ENCODE results near the gene CISD3.
"Not testable (repeated sequence)": the region's sequence is repeated elsewhere in the genome, so short reads cannot be mapped to it uniquely, and the experiment has no call there.

Gene CISD3

GRCh38 chr17:38720941-38721340 lies 9.2 kb upstream of the CISD3 start:
- intact Hi-C loops (cut with DNase I), result no loop called here
- DNase-seq, result no peak

- intact Hi-C loops (cut with DNase I), result no loop called here
- DNase-seq, result no peak
These were observed 8.3 kb upstream of the CISD3 start for GRCh38 chr17:38721802-38722201.

DNA sequence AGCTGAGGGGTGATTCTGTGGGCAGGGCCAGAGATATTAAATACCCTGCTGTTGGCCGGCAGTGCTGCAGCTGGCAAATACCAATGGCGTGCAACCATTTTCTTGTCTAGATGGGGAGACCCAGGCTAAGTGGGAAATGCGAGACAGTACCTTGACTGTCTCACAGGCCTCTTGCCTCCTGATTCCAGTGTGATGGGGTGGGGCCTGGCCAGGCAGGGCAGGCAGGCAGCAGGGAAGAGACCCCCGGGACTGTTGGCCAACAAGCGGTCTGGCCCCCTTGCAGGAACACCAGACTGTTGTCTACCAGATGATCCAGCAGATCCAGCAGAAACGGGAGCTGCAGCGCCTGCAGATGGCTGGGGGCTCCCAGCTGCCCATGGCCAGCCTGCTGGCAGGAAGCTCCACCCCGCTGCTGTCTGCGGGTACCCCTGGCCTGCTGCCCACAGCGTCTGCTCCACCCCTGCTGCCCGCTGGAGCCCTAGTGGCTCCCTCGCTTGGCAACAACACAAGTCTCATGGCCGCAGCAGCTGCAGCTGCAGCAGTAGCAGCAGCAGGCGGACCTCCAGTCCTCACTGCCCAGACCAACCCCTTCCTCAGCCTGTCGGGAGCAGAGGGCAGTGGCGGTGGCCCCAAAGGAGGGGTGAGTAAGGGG lies 5.7 kb upstream of the CISD3 start:
- intact Hi-C loops (cut with DNase I), result no loop called here
- peak; percentile 82 to 96 (median 92) for DNase-seq

DNA sequence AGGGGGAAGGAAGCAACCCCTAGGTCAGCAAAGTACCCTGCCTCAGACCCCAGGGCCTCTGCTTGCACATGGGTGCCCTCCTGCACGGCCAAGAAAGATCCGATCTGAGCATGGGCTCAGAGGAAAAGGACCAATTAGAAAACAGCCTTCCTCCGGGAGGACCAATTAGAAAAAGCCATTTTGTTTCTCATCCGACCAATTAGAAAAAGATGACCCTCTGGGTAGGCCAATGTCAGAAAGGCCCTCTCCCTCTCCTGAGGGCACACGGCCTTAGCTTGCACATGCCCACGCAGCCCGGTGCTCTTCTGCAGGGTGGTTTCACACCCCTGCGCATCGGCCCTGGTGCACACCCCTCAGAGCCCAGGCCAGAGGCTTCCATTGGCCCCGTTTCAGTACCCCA lies 5.1 kb upstream of the CISD3 start:
- peak in 2 of 42 donors; percentile 51 to 71 for DNase-seq

GRCh38 chr17:38726145-38726544 lies 4.0 kb upstream of the CISD3 start:
- intact Hi-C loops (cut with DNase I); DNase-seq: not testable (repeated sequence)

More for the DNA sequence above, 5.1 kb upstream of the CISD3 start:
- intact Hi-C loops (cut with DNase I), result no loop called here

DNA sequence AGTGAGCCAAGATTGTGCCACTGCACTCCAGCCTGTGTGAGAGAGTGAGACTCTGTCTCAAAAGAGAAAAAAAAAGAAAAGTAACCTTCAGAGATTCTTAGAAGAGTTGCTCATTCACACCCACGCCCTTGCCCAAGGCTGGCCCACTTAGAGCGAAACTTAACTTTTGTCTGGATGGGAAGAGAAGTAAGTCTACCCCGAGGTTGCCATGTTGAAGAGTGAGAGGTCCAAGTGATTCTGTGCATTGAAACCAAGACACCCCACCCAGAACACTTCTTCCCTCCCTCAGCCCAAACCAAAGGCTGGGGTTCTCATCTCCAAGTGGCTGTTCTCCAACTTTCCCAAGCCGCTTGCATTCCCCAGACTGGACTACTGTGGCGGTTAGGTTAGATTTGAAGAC lies 2.4 kb upstream of the CISD3 start:
- no peak for DNase-seq
- intact Hi-C loops (cut with DNase I), result no loop called here

DNA sequence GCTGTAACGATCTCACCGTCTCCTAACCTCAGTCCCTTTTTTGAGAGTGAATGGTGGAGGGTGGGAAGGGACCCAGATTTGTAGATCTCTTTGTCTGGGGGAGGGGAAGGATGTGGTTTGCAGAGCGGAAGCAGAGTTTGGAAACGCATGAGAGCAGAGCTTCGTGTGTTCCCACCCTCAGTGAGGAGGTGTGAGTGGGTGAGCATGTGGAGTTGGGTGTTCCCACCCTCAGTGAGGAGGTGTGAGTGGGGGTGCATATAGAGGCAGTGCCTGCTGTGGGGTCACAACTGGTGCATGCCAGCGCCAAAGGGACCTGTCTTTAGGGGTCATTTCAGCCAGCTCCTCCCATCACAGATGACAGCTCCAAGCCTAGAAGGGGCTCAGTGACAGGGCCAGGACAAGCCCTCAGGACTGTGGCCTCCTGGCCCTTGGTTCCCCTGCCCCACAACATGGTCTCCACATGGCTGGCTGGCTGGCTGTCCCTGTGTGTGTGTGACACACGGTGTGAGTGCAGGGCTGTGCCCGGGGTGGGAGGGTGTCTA lies 1.8 kb upstream of the CISD3 start:
- intact Hi-C loops (cut with DNase I), result no loop called here
- DNase-seq, result peak in 1 of 42 donors; percentile 36

GRCh38 chr17:38729368-38729885 lies 714 bp upstream of the CISD3 start:
- intact Hi-C loops (cut with DNase I), result no loop called here
- no peak for DNase-seq

DNA sequence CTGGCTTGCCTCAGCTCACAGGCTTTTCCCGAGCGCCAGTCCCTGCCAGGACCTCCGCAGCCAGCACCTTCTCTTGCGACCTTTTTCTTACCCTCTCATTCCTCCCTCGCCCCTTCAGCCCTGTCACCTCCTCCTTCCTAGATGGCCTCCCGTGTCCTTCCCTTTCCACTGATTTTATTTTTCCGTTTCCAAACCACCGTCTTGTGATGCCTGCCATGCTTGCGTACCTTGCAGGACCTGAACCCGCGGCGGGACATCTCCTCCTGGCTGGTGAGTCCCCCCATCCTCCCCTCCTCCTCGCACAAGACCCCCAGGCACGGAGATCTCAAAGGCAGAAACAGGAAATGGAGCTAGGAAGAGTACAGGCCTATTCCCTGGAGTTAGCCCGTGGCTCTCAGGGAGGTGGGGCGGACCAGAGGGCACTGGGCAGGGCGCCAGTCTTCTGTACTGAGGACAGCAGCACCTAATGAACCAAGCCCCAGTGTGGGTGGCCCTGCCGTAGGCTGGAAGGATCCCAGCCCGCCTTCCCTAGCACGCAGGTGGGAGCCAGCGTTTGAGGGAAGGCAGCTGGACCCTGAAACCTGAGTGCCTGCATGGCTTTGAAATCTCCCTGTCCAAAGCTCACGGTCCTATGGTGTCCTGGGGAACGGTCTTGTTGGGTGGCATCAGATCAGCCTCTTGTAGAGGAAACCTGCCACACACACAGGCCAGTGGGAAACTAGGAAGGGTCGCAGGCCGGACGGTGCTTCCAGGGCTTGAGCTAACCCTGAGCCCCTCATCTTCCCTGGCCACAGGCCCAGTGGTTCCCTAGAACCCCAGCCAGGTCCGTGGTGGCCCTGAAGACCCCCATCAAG lies 612 bp downstream of the CISD3 start:
- intact Hi-C loops (cut with DNase I), result loop anchor here (10.0 kb wide), 1 partner anchor 176 kb away; no protein-coding TSS in a partner anchor
- DNase-seq, result peak in 30 of 42 donors; percentile 32 to 74 (median 54)

DNA sequence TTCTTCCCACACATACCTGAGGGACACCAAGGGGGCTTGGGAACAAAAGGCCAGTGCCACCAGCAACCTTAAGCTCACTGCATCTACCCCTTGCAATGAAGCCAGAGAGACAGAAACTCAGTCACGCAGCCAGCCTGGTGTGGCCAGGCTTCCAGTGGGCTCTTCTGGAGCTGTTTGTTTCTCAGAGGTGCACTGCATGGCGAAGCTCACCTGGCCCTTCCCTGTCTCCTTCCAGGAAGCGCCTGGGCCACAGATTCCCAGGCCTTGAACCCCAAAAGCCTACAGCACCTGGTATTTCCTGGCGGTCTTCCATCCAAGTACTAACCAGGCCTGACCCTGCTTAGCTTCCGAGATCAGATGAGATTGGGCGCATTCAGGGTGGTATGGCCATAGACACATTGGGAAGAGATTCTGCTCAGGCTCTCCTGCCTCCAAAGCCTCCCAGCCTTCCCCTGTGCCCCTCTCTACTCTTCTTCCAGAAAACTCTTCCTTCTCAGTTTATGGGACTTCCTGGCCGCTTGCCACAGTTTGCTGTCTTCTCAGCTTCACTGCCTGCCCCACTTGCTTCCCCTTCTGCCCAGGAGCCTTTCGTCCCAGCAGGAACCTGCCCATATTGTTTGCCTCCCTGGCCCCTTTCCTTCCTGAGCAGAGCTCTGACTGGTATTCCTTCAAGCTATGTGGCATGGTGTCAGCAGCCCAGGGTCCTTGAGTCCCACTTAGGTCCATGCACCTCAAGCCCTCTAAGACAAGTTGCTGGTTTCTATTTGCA lies 1.6 kb downstream of the CISD3 start:
- intact Hi-C loops (cut with DNase I), result loop anchor here (10.0 kb wide), 1 partner anchor 177 kb away; no protein-coding TSS in a partner anchor
- peak in 3 of 42 donors; percentile 33 to 61 (median 39) for DNase-seq

- intact Hi-C loops (cut with DNase I), result loop anchor here (10.0 kb wide), 1 partner anchor 178 kb away; no protein-coding TSS in a partner anchor
- no peak for DNase-seq
These were observed 2.5 kb downstream of the CISD3 start for GRCh38 chr17:38732376-38733281.

DNA sequence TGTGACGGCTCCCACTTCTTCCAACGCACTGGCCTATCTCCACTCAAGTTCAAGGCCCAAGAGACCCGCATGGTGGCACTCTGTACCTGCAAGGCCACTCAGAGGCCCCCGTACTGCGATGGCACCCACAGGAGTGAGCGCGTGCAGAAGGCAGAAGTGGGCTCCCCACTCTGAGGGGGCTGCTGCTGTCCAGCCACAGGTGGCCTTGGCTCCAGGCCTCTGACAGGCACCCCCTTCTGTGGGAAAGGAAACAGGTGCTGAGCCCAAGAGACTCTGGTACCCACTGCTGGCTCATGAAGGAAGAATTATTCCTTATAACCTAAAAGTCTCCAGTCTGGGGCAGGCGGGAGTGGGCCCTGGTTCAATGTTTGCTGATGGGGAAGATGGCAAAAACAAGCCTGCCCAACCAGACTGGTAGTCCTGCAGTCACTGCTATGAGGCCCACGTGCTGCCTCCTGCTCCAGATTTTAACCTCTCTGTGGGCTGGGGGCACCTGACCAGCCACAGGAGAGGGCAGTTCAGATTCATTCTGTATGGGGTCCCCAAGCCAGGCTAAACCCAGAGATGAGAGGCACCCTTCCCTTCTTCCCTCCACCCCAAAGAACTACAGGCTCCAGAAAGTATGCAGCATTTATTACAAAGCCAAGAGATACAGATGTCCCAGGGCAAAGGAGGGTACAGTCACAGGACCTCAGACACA lies 3.3 kb downstream of the CISD3 start:
- intact Hi-C loops (cut with DNase I), result loop anchor here (10.0 kb wide), 1 partner anchor 179 kb away; no protein-coding TSS in a partner anchor
- no peak for DNase-seq

GRCh38 chr17:38733982-38734973 lies 4.1 kb downstream of the CISD3 start:
- intact Hi-C loops (cut with DNase I), result loop anchor here (2.0 to 10.0 kb wide), 2 partner anchors 57 to 179 kb away; no protein-coding TSS in a partner anchor
- DNase-seq, result peak in 1 of 42 donors; percentile 48

- intact Hi-C loops (cut with DNase I), result loop anchor here (2.0 to 10.0 kb wide), 2 partner anchors 59 to 181 kb away; no protein-coding TSS in a partner anchor
- peak; percentile 56 to 92 (median 77) for DNase-seq
These were observed 5.2 kb downstream of the CISD3 start for GRCh38 chr17:38735161-38735997.
